IPS-15b (cell line): ENCODE results near the gene CCDC180.
"Not testable (repeated sequence)": the region's sequence is repeated elsewhere in the genome, so short reads cannot be mapped to it uniquely, and the experiment has no call there.

Experiments used
- H3K27me3 ChIP-seq: one replicate; pipeline ENCODE4 v1.6.1; 2013; ENCODE audit warnings: low read length; ENCODE audit not compliant: control insufficient read depth, insufficient read depth
- H3K36me3 ChIP-seq: one replicate; pipeline ENCODE4 v1.6.1; 2013; ENCODE audit warnings: low read length; ENCODE audit not compliant: control insufficient read depth, insufficient read depth
- H3K4me1 ChIP-seq: one replicate; pipeline ENCODE4 v1.6.1; 2013; ENCODE audit warnings: mild to moderate bottlenecking, low read length; ENCODE audit not compliant: control insufficient read depth, insufficient read depth
- H3K4me3 ChIP-seq: one replicate; pipeline ENCODE4 v1.5.1; 2013; ENCODE audit warnings: low read depth, low read length
- H3K9ac ChIP-seq: one replicate; pipeline ENCODE4 v1.6.1; 2013; ENCODE audit warnings: low read depth, mild to moderate bottlenecking, low read length
- H3K9me3 ChIP-seq: one replicate; pipeline ENCODE4 v1.6.1; 2013; ENCODE audit warnings: mild to moderate bottlenecking, low read length; ENCODE audit not compliant: control insufficient read depth, insufficient read depth

CCDC180 gene

GRCh38 chr9:97307500-97308163 lies at the start of gene CCDC180:
Gene CCDC180 (plus strand): TSS chr9:97307659. CDS start chr9:97308064, 405 bp downstream.
- H3K9me3 ChIP-seq: no peaks in the 10 kb centered on the region
- H3K4me3 ChIP-seq: peak within 1 kb of the TSS; percentile 47
- peaks cover 2% of the 10 kb centered on the region for H3K36me3 ChIP-seq
- H3K9ac ChIP-seq: no peak within 1 kb of the TSS
- peaks cover 4% of the 10 kb centered on the region for H3K4me1 ChIP-seq
- H3K27me3 ChIP-seq: no peaks in the 10 kb centered on the region

DNA sequence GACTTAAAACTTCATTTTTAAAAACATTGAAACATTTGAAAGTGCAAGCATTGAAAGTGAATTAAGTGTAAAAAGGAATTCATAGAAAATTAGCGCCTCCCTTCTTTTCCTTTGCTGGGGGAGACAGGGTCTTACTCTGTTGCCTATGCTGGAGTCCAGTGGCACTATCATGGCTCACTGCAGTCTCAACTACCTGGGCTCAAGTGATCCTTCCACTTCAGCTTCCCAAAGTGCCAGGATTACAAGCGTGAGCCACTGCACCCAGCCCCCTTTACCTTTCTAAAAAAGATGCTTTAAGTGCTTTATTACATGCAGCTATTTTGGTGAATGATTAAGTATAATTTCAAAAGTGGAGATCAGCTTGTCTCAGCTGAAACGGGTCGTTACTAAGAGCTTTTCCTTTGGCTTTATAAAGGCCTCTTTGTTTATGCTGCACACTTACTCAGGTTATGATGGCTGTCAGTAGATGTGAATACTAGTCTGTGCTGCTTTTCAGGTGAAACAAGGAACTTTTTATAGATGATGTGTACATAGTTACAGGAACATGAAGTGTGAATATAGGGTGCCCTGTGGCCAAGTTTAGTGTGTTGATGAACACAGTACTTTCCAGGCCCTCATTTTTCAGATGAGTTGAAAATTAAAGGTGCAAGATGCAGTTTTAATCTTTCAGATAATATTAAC lies 47.5 kb upstream of the CCDC180 start:
- H3K9ac ChIP-seq, H3K36me3 ChIP-seq, H3K4me1 ChIP-seq, H3K27me3 ChIP-seq, H3K4me3 ChIP-seq, H3K9me3 ChIP-seq: not testable (repeated sequence)

DNA sequence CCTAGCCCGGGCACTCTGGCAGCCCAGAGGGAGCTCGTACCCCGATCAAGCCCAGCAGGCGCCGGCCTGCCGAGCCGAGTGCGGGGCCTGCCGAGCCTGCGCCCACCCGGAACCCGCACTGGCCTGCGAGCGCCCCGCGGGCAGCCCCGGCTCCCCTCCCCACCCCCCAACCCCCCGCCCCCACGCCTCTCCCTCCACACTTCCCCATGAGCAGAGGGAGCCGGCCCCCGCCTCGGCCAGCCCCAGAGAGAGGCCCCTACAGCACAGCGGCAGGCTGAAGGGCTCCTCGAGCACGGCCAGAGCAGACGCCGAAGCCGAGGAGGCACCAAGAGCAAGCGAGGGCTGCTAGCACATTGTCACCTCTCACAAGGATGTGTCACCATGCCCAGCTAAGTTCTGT lies 36.2 kb upstream of the CCDC180 start:
- Histone ChIP-seq H3K9me3 (no peaks in the 10 kb centered on the region), H3K27me3 (no peaks in the 10 kb centered on the region), H3K36me3 (no peaks in the 10 kb centered on the region), H3K9ac (no peak overlapping the region), H3K4me1 (peaks cover 14% of the 10 kb centered on the region), H3K4me3 (peak overlapping the region; percentile 19)

- Histone ChIP-seq H3K9ac (no peak overlapping the region), H3K36me3 (no peaks in the 10 kb centered on the region), H3K9me3 (no peaks in the 10 kb centered on the region), H3K4me3 (no peak overlapping the region), H3K4me1 (peaks cover 16% of the 10 kb centered on the region), H3K27me3 (no peaks in the 10 kb centered on the region)
Measured at GRCh38 chr9:97272072-97272471, 35.4 kb upstream of the CCDC180 start.

GRCh38 chr9:97276310-97276852 lies 31.1 kb upstream of the CCDC180 start:
- Histone ChIP-seq H3K9me3 (no peaks in the 10 kb centered on the region), H3K36me3 (no peaks in the 10 kb centered on the region), H3K4me3 (no peak overlapping the region), H3K4me1 (peaks cover 19% of the 10 kb centered on the region), H3K9ac (no peak overlapping the region), H3K27me3 (no peaks in the 10 kb centered on the region)

GRCh38 chr9:97277953-97278352 lies 29.5 kb upstream of the CCDC180 start:
- H3K9ac ChIP-seq: no peak overlapping the region
- H3K4me1 ChIP-seq: peaks cover 9% of the 10 kb centered on the region
- H3K36me3 ChIP-seq: peaks cover 3% of the 10 kb centered on the region
- no peaks in the 10 kb centered on the region for H3K27me3 ChIP-seq
- H3K9me3 ChIP-seq: no peaks in the 10 kb centered on the region
- H3K4me3 ChIP-seq: no peak overlapping the region

- H3K9me3 ChIP-seq: no peaks in the 10 kb centered on the region
- H3K4me3 ChIP-seq: no peak overlapping the region
- H3K9ac ChIP-seq: no peak overlapping the region
- peaks cover 9% of the 10 kb centered on the region for H3K4me1 ChIP-seq
- no peaks in the 10 kb centered on the region for H3K27me3 ChIP-seq
- peaks cover 3% of the 10 kb centered on the region for H3K36me3 ChIP-seq
Measured at GRCh38 chr9:97280755-97281330, 26.6 kb upstream of the CCDC180 start.

DNA sequence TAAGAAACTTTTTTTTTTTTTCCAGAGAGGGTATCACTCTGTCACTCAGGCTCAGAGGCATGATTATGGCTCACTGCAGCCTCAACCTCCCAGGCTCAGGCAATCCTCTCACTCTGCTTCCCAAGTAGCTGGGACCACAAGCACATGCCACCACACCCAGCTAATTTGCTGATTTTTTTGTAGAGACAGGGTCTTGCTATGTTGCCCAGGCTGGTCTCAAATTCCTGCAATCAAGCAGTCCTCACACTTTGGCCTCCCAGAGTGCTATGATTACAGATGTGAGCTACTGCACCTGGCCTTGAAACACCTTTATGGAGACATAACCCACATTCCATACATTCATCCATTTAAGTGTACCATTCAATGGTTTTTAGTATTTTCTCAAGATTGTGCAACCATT lies 23.7 kb upstream of the CCDC180 start:
- H3K9ac ChIP-seq: no peak overlapping the region
- no peaks in the 10 kb centered on the region for H3K4me1 ChIP-seq
- no peaks in the 10 kb centered on the region for H3K27me3 ChIP-seq
- peaks cover 11% of the 10 kb centered on the region for H3K36me3 ChIP-seq
- no peak overlapping the region for H3K4me3 ChIP-seq
- no peaks in the 10 kb centered on the region for H3K9me3 ChIP-seq

- Histone ChIP-seq H3K4me1 (no peaks in the 10 kb centered on the region), H3K9me3 (no peaks in the 10 kb centered on the region), H3K4me3 (no peak overlapping the region), H3K27me3 (no peaks in the 10 kb centered on the region), H3K36me3 (peaks cover 11% of the 10 kb centered on the region), H3K9ac (no peak overlapping the region)
Measured at GRCh38 chr9:97284798-97285197, 22.7 kb upstream of the CCDC180 start.

DNA sequence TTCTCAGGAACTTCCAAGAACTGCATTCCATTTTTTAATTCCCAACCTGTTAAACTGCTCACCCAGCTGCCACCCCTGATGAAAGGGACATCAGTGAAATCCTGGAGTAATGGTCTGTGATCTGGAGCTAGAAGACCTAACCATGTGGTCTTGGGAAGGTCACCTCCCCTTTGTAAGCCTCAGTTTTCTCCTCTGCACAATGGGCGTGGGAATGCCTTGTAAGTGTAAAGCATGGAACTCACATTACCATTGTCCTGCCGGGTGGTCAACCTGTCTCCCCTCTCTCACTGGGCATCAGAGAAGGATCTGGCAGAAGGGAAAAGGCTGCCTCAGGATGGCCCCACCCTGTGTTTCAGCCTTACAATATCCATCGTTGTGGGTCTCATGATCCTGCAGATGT lies 15.3 kb upstream of the CCDC180 start:
- H3K9me3 ChIP-seq: no peaks in the 10 kb centered on the region
- H3K27me3 ChIP-seq: no peaks in the 10 kb centered on the region
- H3K9ac ChIP-seq: no peak overlapping the region
- H3K36me3 ChIP-seq: peaks cover 17% of the 10 kb centered on the region
- no peak overlapping the region for H3K4me3 ChIP-seq
- no peaks in the 10 kb centered on the region for H3K4me1 ChIP-seq

GRCh38 chr9:97293207-97293721 lies 14.2 kb upstream of the CCDC180 start:
- H3K27me3 ChIP-seq: no peaks in the 10 kb centered on the region
- H3K9me3 ChIP-seq: peaks cover under 1% of the 10 kb centered on the region
- no peaks in the 10 kb centered on the region for H3K4me1 ChIP-seq
- peaks cover 14% of the 10 kb centered on the region for H3K36me3 ChIP-seq
- no peak overlapping the region for H3K9ac ChIP-seq
- no peak overlapping the region for H3K4me3 ChIP-seq
